GM12891 (cell line): ENCODE measurements around the gene AMMECR1L. TPM values are rescaled to one million over a fixed set of nuclear protein-coding genes. Genes with fewer than 3 reads are reported as not detected.
"Not testable (repeated sequence)": the region's sequence is repeated elsewhere in the genome, so short reads cannot be mapped to it uniquely, and the experiment has no call there.

ENCODE experiments used
- DNase-seq: peaks from one replicate; pipeline ENCODE4 v3.0.0; 2011; ENCODE audit warnings: low spot score; ENCODE audit not compliant: insufficient read length
- FAIRE-seq: peaks from 2 replicates; lab custom pipeline; 2011; peaks lifted over from hg19 to GRCh38; lab: Jason Lieb, UNC
- PAX5 ChIP-seq: IDR thresholded peaks from 2 replicates; pipeline ENCODE4 v1.6.1; 2011; ENCODE audit warnings: low read length, moderate library complexity, mild to moderate bottlenecking; ENCODE audit not compliant: insufficient read depth, severe bottlenecking
- POLR2A ChIP-seq: IDR thresholded peaks from 2 replicates; pipeline ENCODE4 v1.6.1; 2011; ENCODE audit warnings: low read depth, low read length, control low read depth
- POLR2AphosphoS5 ChIP-seq: IDR thresholded peaks from 2 replicates; pipeline ENCODE4 v1.6.1; 2011; ENCODE audit warnings: low read depth, low read length, control low read depth
- POU2F2 ChIP-seq: IDR thresholded peaks from 2 replicates; pipeline ENCODE4 v1.6.1; 2011; ENCODE audit warnings: low read depth, mild to moderate bottlenecking, control low read depth, low read length, moderate library complexity
- SPI1 ChIP-seq: IDR thresholded peaks from 2 replicates; pipeline ENCODE4 v1.6.1; 2011; ENCODE audit warnings: low read depth, low read length, control low read depth
- TAF1 ChIP-seq: IDR thresholded peaks from 2 replicates; pipeline ENCODE4 v1.6.1; 2011; ENCODE audit warnings: low read depth, low read length, control low read depth
- polyA plus RNA-seq: library from polyadenylated mRNA; unstranded; fragments of >200 nt; gene quantifications from one replicate; pipeline ENCODE4 v1.2.1, GENCODE V29; 2012; ENCODE audit warnings: low read depth, missing spikeins, inconsistent platforms; ENCODE audit not compliant: missing spikeins

The AMMECR1L gene
- 5.2 TPM for polyA plus RNA-seq

GRCh38 chr2:127885780-127886592 is at the start of gene AMMECR1L:
Gene AMMECR1L (minus strand): TSS chr2:127885956. CDS start chr2:127874234, 11,722 bp downstream.
- peak; percentile 88 for FAIRE-seq
- DNase-seq: peak; percentile 52

GRCh38 chr2:127935337-127935736 is 49.6 kb upstream of the AMMECR1L start:
- TF ChIP-seq SPI1 (no peak), PAX5 (no peak), POU2F2 (no peak), POLR2AphosphoS5 (no peak), POLR2A (no peak)
- DNase-seq (no peak), FAIRE-seq (no peak)

- FAIRE-seq (peak; percentile 52), DNase-seq (no peak)
These were observed 46.6 kb upstream of the AMMECR1L start for GRCh38 chr2:127932199-127932876.

GRCh38 chr2:127929449-127929848 is 43.7 kb upstream of the AMMECR1L start:
- FAIRE-seq (no peak), DNase-seq (no peak)
- TF ChIP-seq TAF1 (no peak), PAX5 (no peak), POLR2A (no peak), POU2F2 (no peak), SPI1 (no peak), POLR2AphosphoS5 (no peak)

More at GRCh38 chr2:127932199-127932876, 46.6 kb upstream of the AMMECR1L start:
- TF ChIP-seq SPI1 (no peak), PAX5 (no peak), TAF1 (no peak)

GRCh38 chr2:127927384-127927783 is 41.6 kb upstream of the AMMECR1L start:
- no peak for DNase-seq
- TF ChIP-seq PAX5 (no peak), SPI1 (no peak), POLR2A (no peak), POU2F2 (no peak), POLR2AphosphoS5 (no peak), TAF1 (no peak)
- no peak for FAIRE-seq

- no peak for FAIRE-seq
- no peak for DNase-seq
- TF ChIP-seq PAX5: no peak
- no peak for TF ChIP-seq POLR2AphosphoS5
- TF ChIP-seq SPI1: no peak
- no peak for TF ChIP-seq POLR2A
- no peak for TF ChIP-seq POU2F2
- no peak for TF ChIP-seq TAF1
These were observed 32.2 kb upstream of the AMMECR1L start for GRCh38 chr2:127917916-127918315.

GRCh38 chr2:127913808-127914457 is 28.2 kb upstream of the AMMECR1L start:
- TF ChIP-seq SPI1 (no peak), POU2F2 (no peak), PAX5 (no peak), TAF1 (no peak), POLR2A (no peak), POLR2AphosphoS5 (no peak)
- DNase-seq (no peak), FAIRE-seq (no peak)

GRCh38 chr2:127911737-127912136 is 26.0 kb upstream of the AMMECR1L start:
- DNase-seq (no peak), FAIRE-seq (no peak)
- TF ChIP-seq POU2F2 (no peak), SPI1 (no peak), PAX5 (no peak), TAF1 (no peak), POLR2AphosphoS5 (no peak), POLR2A (no peak)

- DNase-seq (no peak), FAIRE-seq (no peak)
- no peak for TF ChIP-seq POLR2AphosphoS5
- TF ChIP-seq POLR2A: no peak
- TF ChIP-seq POU2F2: no peak
- TF ChIP-seq SPI1: no peak
- no peak for TF ChIP-seq PAX5
- no peak for TF ChIP-seq TAF1
These were observed 24.7 kb upstream of the AMMECR1L start for GRCh38 chr2:127910415-127910814.

- TF ChIP-seq TAF1 (no peak), POLR2AphosphoS5 (no peak), POLR2A (no peak), POU2F2 (no peak), PAX5 (no peak), SPI1 (no peak)
- DNase-seq: no peak
- FAIRE-seq: no peak
These were observed 23.3 kb upstream of the AMMECR1L start for GRCh38 chr2:127909019-127909418.

- not testable (repeated sequence) for FAIRE-seq, DNase-seq
These were observed 22.1 kb upstream of the AMMECR1L start for GRCh38 chr2:127907733-127908400.
